GM12873 (cell line): ENCODE measurements around the gene OVOL1.

Experiments
- TF ChIP-seq, protein P1 (sequence below): IDR thresholded peaks from 2 replicates; pipeline ENCODE4 v1.5.1; 2012; ENCODE audit warnings: low read depth, mild to moderate bottlenecking, moderate library complexity, low read length, control low read depth; ENCODE audit not compliant: insufficient read depth; ENCODE audit errors: missing control alignments

OVOL1 gene

DNA sequence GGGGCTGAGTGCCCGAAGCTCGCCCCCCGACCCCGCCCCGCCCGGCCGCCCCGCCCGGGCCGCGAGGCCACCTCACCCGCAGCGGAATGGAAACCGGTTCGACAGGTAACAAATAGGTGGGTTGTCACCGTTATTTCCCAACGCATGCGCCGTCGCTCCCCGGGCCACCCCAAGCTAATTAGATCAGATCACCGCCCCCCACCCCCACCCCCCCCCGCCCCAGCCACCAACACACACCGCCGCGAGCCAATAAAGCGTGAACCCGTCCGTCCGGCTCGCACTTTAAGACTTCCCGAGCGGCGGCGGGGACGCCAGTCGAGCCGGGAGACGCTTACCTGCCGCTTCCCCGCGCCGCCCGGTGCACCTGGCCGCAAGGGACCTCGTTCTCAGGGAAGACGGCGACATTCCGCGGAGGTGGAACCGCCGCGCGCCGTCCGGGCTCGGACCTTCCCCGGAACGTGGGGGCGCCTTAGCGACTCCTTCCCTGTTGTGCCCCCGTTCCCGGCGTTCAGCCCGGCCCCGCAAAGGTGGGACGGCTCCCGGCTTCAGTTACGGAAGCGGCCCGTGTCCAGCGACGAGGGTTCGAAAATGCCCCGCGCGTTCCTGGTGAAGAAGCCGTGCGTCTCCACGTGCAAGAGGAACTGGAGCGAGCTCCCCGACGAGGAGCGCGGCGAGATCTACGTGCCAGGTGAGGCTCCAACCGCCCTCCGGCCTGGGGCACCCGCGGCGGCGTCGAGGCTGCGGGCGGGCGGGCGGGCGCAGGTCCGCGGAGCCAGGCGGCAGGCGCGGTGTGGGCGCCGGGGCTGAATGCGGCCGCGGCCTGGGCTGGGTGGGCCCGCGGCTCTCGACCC, at the start of gene OVOL1:
Gene OVOL1, plus strand, starts transcription at position 278 of the 851 bp plus-strand sequence. Its CDS starts 311 bp downstream, at position 589.
- TF ChIP-seq, protein P1, sequence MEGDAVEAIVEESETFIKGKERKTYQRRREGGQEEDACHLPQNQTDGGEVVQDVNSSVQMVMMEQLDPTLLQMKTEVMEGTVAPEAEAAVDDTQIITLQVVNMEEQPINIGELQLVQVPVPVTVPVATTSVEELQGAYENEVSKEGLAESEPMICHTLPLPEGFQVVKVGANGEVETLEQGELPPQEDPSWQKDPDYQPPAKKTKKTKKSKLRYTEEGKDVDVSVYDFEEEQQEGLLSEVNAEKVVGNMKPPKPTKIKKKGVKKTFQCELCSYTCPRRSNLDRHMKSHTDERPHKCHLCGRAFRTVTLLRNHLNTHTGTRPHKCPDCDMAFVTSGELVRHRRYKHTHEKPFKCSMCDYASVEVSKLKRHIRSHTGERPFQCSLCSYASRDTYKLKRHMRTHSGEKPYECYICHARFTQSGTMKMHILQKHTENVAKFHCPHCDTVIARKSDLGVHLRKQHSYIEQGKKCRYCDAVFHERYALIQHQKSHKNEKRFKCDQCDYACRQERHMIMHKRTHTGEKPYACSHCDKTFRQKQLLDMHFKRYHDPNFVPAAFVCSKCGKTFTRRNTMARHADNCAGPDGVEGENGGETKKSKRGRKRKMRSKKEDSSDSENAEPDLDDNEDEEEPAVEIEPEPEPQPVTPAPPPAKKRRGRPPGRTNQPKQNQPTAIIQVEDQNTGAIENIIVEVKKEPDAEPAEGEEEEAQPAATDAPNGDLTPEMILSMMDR = no peak

- TF ChIP-seq, protein P1 = no peak
Observed at GRCh38 chr11:65739022-65739421, 47.8 kb upstream of the OVOL1 start.

DNA sequence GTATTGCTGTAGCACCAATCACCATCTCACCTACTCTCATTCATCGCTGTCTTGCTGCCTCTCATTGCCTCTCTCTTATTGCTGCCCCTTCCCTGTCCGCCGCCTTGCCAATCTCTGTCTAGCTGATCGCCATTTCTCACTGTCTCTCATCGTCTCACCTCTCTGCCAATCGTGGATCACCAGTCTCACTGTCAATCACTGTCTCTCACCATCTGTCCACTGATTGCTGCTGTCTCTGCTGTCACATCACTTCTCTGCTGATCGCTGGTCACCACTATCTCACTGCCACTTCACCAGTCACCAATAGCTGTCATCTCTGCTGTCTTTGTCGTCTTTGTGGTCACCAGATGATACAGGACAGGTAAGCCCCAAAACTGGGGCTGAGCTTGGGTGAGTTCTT, 45.7 kb upstream of the OVOL1 start:
- TF ChIP-seq, protein P1 = no peak

DNA sequence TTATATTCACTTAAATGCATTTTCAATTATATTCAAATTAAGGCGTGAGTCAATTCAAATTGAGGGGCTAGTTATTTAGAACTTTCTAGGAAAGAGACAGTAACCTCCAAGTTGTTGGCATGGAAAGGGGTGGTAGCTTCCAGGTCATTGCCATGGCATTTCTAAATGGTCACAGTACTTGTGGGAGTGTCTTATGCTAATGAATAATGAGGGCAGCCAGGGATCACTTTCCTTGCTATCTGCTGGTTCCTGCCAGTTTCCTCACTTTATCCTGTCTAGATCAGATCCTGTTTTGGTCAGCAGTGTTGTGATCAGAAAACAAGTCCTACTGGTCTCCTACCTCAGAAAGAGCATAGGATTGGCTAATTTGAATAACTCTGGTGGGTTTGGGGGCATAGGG, 44.5 kb upstream of the OVOL1 start:
- TF ChIP-seq, protein P1 = no peak

GRCh38 chr11:65743681-65744025, 43.2 kb upstream of the OVOL1 start:
- TF ChIP-seq, protein P1 = no peak

DNA sequence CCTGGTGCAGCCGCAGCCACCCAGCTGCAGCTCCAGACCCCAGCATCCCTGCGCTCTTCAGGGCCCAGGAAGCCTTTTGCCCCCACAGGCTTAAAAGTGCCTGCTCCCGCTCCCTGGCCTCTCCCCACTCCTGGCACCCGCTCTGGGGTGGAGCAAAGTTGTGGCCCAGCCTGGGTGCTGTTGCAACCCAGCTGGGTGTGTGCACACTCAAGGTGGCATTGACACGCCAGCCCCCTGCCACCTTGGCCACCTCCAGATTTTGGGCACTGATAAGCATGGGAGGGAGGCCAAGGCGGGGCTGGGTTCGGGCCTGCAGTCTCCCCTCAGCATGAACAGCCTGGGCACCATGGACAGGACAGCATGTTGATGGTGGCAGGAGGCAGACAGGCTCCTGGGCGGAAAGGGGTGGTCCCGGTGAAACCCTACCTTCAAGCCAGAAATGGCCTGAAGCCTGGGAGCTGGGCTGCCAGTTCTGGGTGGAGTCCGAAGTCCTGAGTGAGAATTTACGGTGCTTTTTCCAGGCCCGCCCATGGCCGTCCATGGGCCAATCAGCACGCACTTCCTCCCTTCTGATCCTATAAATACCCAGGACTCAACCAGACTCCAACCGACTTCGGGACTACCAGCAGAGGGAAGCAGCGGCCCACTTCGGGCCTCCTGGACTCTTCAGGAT, 42.7 kb upstream of the OVOL1 start:
- TF ChIP-seq, protein P1 = no peak

GRCh38 chr11:65744699-65745042, 42.2 kb upstream of the OVOL1 start:
- TF ChIP-seq, protein P1 = no peak
